Left lobe of liver (tissue), 2 donors: ENCODE data around the gene CD4. TPM values are rescaled to one million over a fixed set of nuclear protein-coding genes. Genes with fewer than 3 reads are reported as not detected.

Experiments used
- ATAC-seq: fragments of 200-7000 bp; cut with Tn5 transposase; one replicate; pipeline ENCODE4 v1.9.1; 2020; ENCODE audit warnings: mild to moderate bottlenecking, moderate library complexity
- DNase-seq: peaks from one replicate; pipeline ENCODE4 v3.0.0-alpha.2; 2020; ENCODE audit warnings: low spot score
- total RNA-seq: library from RNA; stranded (reverse); gene quantifications from one replicate; pipeline ENCODE4 v1.2.1, GENCODE V29; 2021
- donor health status: DM: no; HTN: no; CAD: no; lungs with moderate emphysema.
- donor health status: DM: no; HTN: yes; CAD: no.

Gene CD4
- total RNA-seq, 1 donor from 2014 or later = 22.7 TPM

DNA sequence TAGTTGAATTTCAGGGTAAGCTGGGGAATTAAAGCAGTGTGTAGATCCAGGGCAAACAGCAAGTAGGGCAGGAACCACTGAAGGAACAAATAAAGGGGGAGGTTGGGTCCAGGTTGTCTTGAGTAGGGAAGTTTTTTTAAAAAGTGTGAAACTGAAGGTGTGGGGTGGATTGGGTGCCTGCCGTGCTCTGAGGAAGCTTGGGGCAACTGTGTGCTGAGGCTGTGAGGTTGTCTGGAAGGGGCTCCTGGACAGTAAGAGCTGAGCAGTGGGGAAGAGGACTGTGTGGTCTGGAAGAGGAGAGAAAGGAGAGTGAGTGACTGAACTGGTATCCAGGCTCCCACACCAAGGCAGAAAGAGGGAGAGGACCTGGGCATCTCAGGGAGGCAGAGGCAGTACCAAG lies 21.4 kb downstream of the CD4 start:
- ATAC-seq = no peak
- no peak for DNase-seq

DNA sequence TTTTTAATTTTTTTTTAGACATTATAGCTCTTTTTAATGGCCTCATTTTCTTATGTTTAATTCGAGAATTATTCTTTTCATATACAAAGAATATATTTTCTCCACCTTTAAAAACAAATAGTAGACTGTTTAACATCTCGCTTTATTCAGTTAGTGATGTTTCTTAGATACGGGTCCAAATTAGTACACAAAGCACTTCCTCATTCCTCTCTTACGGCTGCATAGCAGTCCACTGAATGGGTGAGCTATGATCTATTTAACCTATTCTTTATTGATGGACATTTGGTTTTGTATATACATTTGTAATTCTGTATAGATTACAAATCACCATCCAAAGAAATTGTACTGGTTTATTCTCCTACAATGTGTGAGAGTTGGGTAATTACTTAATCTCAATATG lies 24.0 kb downstream of the CD4 start:
- DNase-seq (no peak), ATAC-seq (no peak)

DNA sequence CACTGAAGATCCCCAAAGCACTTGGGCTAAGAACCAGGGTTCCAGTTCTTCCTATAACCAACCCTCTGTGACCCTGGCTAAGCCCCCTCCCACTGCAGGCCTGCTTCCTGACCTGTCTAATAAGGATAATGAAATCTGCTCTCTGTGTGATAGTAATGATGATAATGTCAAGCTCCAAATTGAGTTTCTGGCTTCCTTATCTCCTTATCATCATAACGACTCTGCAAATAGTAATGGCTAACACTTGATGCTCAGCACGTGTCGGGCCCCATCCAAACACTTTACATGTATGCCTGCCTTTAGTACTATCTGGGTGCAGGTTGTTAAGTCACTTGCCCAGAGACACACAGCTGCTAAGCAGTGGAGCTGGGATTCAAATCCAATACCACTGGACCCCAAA lies 27.3 kb downstream of the CD4 start:
- ATAC-seq (no peak), DNase-seq (no peak)

DNA sequence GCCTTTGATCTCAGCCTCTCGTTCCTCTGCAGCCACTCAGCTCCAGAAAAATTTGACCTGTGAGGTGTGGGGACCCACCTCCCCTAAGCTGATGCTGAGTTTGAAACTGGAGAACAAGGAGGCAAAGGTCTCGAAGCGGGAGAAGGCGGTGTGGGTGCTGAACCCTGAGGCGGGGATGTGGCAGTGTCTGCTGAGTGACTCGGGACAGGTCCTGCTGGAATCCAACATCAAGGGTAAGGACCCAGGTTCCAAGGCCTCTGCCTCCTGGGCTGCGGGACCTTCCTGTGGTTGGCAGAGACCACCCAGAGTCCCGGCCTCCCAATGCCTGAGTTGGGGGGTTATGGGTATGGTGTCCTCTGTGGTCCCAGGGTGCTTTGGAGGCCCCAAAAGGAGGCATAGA lies 27.8 kb downstream of the CD4 start:
- no peak for ATAC-seq

DNA sequence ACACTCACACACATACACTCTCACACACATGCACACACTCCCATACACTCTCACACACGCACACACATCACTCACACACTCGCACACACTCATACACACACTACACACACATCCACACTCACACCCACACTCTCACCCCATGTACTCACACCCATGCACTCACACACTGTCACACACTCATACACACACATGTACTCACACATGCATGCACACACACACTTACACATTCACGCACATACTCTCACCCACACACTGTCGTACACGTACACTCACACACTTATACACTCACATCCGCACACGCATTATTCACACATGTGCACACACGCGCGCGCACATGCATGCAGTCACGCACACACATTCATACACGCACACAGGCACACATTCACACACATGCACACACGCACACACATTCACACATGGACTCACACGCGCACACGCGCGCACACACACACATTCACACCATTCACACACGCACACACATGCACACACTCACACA lies 28.4 kb downstream of the CD4 start:
- ATAC-seq = no peak
- DNase-seq = no peak

More for the DNA sequence above, 27.8 kb downstream of the CD4 start:
- no peak for DNase-seq

DNA sequence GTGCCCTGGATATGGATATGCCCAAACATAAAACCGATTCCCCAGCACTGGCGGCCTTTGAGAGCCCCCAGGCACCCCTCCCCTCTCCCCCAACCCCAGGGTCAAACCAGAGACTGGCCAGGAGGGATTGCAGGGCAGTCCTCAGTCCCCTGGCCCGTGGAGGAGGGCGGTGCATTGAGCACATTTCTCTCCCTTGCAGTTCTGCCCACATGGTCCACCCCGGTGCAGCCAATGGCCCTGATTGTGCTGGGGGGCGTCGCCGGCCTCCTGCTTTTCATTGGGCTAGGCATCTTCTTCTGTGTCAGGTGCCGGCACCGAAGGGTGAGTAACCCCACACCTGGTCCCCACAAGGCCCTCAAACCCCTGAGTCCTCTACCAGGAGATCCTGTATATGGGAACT lies 28.9 kb downstream of the CD4 start:
- DNase-seq = peak; percentile 66
- ATAC-seq = peak; percentile 71

DNA sequence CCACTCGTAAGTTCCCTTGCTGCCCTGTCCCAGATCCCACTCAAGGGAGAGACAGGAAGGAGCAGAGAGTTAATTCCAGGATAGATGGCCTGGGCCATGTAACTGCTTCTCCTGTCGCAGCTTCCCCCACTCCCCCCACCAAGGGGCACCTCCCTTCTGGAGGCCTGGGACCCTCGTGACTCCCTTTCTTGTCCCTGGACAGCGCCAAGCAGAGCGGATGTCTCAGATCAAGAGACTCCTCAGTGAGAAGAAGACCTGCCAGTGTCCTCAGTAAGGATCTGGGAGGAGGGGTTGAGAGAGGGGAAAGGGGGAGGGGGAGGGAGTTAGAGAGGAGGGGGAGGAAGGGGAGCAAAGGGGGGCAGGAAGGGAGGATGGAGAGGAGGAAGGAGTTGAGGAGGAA lies 29.3 kb downstream of the CD4 start:
- no peak for DNase-seq
- no peak for ATAC-seq

DNA sequence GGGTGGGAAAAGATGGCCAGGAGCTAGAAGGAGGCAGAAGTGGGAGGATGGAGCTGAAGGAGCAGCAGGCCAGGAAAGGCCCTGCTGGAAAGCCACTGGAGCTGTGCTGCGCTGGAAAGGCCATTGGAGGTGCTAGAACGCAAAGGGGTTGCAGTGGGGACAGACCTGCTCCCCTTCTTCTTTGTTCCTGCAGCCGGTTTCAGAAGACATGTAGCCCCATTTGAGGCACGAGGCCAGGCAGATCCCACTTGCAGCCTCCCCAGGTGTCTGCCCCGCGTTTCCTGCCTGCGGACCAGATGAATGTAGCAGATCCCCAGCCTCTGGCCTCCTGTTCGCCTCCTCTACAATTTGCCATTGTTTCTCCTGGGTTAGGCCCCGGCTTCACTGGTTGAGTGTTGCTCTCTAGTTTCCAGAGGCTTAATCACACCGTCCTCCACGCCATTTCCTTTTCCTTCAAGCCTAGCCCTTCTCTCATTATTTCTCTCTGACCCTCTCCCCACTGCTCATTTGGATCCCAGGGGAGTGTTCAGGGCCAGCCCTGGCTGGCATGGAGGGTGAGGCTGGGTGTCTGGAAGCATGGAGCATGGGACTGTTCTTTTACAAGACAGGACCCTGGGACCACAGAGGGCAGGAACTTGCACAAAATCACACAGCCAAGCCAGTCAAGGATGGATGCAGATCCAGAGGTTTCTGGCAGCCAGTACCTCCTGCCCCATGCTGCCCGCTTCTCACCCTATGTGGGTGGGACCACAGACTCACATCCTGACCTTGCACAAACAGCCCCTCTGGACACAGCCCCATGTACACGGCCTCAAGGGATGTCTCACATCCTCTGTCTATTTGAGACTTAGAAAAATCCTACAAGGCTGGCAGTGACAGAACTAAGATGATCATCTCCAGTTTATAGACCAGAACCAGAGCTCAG lies 30.0 kb downstream of the CD4 start:
- DNase-seq (no peak), ATAC-seq (no peak)

DNA sequence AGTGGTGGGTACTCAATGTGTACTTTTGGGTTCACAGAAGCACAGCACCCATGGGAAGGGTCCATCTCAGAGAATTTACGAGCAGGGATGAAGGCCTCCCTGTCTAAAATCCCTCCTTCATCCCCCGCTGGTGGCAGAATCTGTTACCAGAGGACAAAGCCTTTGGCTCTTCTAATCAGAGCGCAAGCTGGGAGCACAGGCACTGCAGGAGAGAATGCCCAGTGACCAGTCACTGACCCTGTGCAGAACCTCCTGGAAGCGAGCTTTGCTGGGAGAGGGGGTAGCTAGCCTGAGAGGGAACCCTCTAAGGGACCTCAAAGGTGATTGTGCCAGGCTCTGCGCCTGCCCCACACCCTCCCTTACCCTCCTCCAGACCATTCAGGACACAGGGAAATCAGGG lies 30.8 kb downstream of the CD4 start:
- peak; percentile 26 for ATAC-seq
- no peak for DNase-seq

DNA sequence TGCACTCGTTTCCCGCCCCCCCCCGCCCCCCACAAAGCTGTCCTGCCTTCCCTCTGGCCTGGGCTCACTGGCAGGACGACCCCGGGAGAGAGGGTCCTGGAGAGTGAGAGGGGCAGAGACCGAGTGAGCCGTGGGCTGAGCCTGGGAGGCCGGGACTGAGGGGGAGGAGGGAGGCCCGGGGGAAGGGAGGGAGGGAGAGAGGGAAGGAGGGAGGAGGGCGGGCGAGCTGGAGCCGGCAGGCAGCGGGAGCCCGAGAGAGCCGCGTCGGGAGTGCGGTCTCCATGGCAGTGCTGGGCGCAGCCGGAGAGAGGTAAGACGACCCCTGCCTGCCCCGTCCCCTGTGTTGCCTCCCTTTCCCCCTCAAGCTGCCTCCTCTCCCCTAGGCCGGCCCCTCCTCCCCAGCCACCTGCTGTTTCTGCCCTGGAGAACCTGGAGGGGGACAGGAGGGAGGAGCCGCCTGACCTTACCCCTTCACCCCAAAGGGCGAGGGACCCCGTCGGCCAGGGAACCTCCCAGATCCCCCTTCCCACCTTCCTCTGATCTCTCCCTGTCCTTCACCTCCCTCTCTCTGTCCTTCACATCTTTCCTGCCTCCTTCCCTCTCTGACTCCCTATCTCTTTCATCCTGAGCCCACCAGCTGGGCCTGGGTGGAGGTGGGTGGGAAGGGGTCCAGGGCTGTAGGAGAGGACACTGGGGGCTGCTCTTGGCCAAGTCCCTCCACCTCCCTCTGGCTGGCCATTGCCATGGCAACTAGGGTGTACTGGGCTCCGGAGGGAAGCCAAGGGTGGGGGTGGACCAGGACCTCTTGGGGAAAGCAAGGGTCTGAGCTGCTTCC lies 32.5 kb downstream of the CD4 start, which contains the start of gene GPR162:
TSS of gene GPR162 (plus strand) at position 231 of the 835 bp plus-strand sequence. CDS start 2,078 bp downstream, outside the sequence.
- DNase-seq = no peak
- peak; percentile 37 for ATAC-seq

DNA sequence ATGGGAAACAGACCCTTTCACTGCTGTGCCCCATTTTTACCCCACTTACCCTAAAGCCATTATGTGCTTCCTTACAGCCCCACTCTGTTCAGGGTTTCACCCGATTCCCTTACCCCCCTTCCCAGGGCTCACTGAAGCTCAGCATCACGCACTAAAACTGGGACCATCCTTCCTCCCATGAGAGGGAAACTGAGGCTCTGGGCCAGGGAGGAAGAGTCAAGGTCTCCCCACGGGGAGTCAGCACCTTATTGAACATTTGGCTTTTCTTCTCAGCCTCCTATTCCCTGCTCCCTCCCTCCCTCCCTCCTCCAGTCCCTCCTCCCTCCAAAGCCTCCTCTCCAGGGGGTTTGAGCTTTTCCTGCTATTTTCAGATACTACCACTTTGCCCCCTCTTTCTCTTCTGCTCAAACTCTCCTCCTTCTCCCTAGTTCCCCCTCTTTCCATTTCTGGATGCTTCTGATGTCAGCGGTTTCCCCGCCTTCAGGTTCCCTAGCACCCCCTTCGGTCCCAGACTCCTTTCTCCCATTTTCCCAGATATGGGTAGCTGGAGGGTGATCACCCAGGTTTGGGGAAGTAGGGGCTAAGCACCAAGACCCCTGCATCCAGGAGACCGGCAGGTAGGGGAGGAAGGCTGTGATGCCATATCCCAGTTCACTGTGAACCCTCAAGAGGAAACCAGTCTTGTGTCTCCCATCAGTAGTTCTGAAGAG lies 33.3 kb downstream of the CD4 start:
- ATAC-seq = no peak
- DNase-seq = no peak

DNA sequence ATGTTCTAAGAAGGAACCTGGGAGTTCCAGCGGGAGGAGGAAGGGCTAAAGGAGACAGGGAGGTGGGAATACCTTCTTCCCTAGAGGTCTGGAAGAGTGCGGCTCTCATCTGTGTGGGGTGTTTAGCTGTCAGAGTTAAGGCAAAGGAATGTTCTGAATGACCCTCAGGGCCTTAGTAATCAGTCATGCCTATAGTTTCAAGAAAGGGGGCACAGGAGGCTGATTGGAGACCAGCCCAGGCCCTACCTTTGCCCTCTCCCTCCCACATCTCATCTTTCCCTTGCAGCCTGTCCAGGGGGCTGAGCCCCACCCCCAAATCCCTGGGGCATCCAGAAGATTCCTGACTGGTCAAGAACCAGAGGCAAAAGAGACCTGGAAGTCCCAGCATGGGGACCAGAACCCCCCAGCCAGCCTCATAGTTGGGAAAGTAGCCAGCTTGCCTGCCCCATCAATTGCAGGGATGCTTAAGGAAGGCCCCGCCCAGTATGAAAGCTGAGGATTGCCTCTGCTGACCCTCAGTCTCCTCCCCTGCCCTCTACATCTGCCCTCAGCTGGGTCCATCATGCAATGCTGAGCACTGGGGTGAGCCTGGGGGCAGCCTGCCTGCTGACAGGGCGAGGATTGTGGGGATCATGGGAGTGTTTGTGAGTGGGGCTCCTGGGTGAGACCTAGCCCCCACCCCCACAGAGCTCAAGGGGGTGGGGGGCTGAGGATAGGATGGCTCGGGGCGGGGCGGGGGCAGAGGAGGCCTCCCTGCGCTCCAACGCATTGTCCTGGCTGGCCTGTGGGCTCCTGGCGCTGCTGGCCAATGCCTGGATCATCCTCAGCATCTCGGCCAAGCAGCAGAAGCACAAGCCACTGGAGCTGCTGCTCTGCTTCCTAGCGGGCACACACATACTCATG lies 34.1 kb downstream of the CD4 start:
- no peak for ATAC-seq
- DNase-seq = no peak

DNA sequence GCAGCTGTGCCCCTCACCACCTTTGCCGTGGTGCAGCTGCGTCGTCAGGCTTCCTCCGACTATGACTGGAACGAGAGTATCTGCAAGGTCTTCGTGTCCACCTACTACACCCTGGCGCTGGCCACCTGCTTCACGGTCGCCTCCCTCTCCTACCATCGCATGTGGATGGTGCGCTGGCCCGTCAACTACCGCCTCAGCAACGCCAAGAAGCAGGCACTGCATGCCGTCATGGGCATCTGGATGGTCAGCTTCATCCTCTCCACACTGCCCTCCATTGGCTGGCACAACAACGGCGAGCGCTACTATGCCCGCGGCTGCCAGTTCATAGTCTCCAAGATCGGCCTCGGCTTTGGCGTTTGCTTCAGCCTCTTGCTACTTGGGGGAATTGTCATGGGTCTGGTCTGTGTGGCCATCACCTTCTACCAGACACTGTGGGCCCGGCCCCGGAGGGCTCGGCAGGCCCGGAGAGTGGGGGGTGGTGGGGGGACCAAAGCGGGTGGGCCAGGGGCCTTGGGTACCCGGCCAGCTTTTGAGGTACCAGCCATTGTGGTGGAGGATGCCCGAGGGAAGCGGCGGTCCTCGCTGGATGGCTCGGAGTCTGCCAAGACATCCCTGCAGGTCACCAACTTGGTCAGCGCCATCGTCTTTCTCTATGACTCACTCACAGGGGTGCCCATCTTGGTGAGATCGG lies 34.9 kb downstream of the CD4 start:
- DNase-seq (no peak), ATAC-seq (no peak)

DNA sequence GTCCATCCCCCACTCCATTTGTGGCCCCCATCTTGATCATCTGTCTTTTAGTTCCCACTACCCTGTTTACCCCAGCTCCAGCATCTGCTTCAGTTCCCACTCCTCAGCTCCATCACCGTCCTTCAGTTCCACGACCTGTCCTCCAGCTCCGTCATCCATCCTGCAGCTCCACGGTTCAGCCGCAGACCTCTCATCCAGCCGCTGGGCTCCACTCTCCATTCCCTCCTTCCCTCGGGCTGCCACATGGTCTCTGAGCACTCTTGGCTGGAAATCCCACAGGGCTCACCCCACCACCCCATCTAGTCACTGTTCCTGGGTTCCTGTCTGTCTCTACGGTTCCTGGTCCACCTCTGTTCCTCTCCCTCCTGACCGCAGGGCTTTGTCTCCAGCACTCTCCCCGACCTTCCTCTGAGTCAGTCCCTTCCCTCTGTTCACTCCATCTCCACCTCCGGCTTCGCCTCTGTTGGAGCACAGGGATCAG lies 35.6 kb downstream of the CD4 start:
- no peak for ATAC-seq

DNA sequence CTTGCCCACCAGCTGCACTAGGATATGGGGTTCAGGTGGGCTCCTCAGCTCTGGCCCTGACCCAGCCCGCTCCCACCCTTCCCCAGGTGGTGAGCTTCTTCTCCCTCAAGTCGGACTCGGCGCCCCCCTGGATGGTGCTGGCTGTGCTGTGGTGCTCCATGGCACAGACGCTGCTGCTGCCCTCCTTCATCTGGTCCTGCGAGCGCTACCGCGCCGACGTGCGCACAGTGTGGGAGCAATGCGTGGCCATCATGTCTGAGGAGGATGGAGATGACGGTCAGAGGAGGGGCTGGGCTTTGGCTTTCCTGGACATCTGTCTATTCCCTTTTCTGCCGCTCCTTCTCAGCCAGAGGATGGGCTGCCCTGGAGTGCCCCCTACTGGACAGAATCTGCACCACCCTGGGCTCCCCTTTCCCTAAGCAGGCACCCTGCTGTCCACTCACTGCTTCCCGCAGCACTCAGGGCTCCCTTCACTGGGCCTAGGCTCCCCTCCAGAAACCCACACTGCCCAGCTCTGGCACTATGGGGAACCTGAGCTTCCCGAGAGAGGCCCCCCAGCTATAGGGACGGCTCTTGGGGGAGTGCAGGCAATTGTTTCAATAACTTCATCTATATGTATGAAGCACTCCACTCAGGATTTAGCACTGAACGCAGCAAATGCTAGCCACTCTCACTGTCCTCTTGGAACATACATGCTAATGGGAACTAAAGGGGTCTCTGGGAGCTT lies 36.2 kb downstream of the CD4 start:
- ATAC-seq = peak; percentile 88
- peak; percentile 86 for DNase-seq

More for the DNA sequence above, 35.6 kb downstream of the CD4 start:
- DNase-seq = no peak

DNA sequence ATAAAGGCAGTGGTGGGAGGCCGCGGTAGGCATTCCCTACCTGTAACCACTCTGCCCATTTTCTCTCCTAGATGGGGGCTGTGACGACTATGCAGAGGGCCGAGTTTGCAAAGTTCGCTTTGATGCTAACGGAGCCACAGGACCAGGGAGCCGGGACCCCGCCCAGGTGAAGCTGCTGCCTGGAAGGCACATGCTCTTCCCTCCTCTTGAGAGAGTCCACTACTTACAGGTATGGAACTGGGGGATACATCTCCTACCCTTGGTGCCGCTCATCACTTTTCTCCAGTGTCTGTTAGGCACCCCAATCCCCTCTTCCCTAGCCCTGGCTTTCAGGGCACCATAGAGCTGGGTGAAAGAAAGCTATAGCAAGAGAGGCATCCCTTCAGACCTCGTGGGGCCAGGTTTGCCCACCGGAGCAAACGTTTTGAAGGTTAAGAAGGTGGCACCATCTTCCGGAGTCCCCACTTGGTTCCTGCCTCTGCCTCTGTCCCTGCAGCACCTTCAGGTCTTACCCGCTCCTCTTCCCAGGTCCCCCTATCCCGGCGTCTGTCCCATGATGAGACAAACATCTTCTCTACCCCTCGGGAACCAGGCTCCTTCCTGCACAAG lies 36.9 kb downstream of the CD4 start:
- DNase-seq (no peak), ATAC-seq (no peak)

DNA sequence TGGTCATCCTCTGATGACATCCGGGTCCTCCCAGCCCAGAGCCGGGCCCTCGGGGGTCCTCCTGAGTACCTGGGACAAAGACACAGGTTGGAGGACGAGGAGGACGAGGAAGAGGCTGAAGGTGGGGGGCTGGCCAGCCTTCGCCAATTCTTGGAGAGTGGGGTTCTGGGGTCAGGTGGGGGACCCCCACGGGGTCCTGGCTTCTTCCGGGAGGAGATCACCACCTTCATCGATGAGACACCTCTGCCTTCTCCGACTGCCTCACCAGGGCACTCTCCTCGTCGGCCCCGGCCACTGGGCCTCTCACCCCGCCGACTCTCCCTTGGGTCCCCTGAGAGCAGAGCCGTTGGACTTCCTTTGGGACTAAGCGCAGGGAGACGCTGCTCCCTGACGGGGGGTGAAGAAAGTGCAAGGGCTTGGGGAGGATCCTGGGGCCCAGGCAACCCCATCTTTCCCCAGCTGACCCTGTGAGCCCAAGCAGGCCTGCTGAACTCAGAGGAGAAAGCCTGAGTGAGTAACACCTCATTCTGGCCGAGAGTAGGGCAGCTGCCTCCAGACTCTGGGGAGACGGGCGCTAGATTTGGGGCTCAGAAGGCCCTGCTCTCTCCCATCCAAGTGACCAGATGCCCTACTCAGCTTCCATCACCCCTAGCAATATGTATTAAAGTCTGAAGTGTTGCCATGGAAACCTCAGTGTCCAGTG lies 37.6 kb downstream of the CD4 start:
- no peak for ATAC-seq
- no peak for DNase-seq
